Vagina (tissue), 2 donors: ENCODE results near the gene CCM2. TPM values are rescaled to one million over a fixed set of nuclear protein-coding genes. Genes with fewer than 3 reads are reported as not detected.

ENCODE experiments used
- DNase-seq, 2 donors: peaks; one replicate each; pipeline ENCODE4 v3.0.0-alpha.2; 2017; ENCODE audit errors: extremely low spot score in 2 of 2
- H3K27ac ChIP-seq: fragments of 200-600 bp; sonication (generic); one replicate; pipeline ENCODE4 v1.5.1; 2019
- H3K27me3 ChIP-seq: fragments of 200-600 bp; sonication (generic); one replicate; pipeline ENCODE4 v1.5.1; 2019
- H3K36me3 ChIP-seq, 2 donors: fragments of 200-600 bp; sonication (generic); one replicate each; pipeline ENCODE4 v1.5.1; 2017 to 2019
- H3K4me1 ChIP-seq: fragments of 200-600 bp; sonication (generic); one replicate; pipeline ENCODE4 v1.5.1; 2019
- H3K4me3 ChIP-seq, 2 donors: fragments of 200-600 bp; sonication (generic); 1 replicate in 1 of 2; 2 replicates in 1 of 2; pipeline ENCODE4 v1.5.1; 2016 to 2019
- H3K9me3 ChIP-seq: fragments of 200-600 bp; sonication (generic); one replicate; pipeline ENCODE4 v1.5.1; 2019
- POLR2A ChIP-seq, 2 donors: fragments of 450-650 bp; IDR thresholded peaks; one replicate each; pipeline ENCODE4 v1.6.1; 2017; ENCODE audit warnings: antibody characterized with exemption in 2 of 2, mild to moderate bottlenecking in 2 of 2, moderate library complexity in 2 of 2
- POLR2AphosphoS5 ChIP-seq, 2 donors: sonication (generic); formaldehyde crosslinking; IDR thresholded peaks; one replicate each; pipeline ENCODE4 v1.9.0; 2017; ENCODE audit warnings: antibody characterized with exemption in 2 of 2, mild to moderate bottlenecking in 2 of 2, low read depth in 1 of 2; ENCODE audit not compliant: insufficient read depth in 1 of 2
- intact Hi-C: fragments of 100-400 bp; cut with DNase I; formaldehyde crosslinking; loops from one replicate; pipeline ENCODE4 v1.15.1; 2023
- total RNA-seq: library from RNA; depleted of rRNA; stranded (reverse); fragments of >200 nt; gene quantifications from one replicate; pipeline ENCODE4 v1.2.3, GENCODE V29; 2016
- TF ChIP-seq, protein P1 (sequence below), 3 experiments: fragments of 450-650 bp in 2 of 3; fragments of 200-600 bp in 1 of 3; sonication (generic) in 1 of 3; IDR thresholded peaks; one replicate each; pipeline ENCODE4 v1.5.1; 2017 to 2019; ENCODE audit warnings: antibody characterized with exemption in 3 of 3, mild to moderate bottlenecking in 2 of 3, moderate library complexity in 2 of 3

CCM2 gene
- total RNA-seq, 1 donor from 2014 or later: 44.2 TPM

DNA sequence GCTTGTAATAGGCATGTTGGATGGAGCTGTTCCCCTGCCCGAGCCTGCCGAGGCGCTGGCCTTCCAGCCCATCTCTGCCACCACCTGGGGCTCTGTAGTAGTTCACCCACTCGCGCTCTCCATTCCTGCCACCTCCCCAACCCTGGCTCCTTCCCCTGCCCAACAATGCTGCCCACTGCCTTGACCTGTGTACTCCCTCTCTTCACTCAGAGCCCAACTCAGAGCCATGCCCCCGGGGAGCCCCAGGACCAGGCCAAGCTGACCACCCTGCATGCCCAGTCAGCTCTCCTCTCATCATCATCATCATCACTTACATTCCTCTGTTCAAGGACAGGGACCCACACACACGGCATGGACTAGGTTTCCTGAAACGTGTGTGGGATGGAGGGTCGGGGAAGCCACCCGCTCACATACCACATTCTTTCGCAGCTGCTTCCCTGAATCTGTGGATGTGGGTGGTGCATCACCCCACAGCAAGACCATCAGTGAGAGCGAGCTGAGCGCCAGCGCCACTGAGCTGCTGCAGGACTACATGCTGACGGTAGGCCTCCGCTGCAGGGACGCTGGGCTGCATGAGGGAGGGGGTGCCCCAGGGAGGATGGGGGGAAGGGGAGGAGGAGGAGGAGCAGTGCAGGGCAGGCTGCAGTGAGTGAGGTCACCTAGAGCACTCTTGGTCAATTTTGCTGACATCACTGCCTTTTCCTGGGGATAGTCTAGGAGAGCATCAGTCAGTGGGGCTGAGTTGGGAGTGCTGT lies 73.2 kb downstream of the CCM2 start:
- no peaks in the 10 kb centered on the region for H3K4me1 ChIP-seq
- H3K4me3 ChIP-seq: no peak overlapping the region
- intact Hi-C loops: no loop called here
- no peaks in the 10 kb centered on the region for H3K27me3 ChIP-seq
- peaks cover 0 to 78% of the 10 kb centered on the region in 2 donors for H3K36me3 ChIP-seq
- H3K9me3 ChIP-seq: no peaks in the 10 kb centered on the region
- no peak overlapping the region for H3K27ac ChIP-seq
- no peak for DNase-seq
- TF ChIP-seq POLR2AphosphoS5 (IDR thresholded peaks at IDR 0.05; ENCODE audit: insufficient read depth in 1 of 2, low read depth in 1 of 2) (no peak), POLR2A (IDR thresholded peaks at IDR 0.05) (no peak)

DNA sequence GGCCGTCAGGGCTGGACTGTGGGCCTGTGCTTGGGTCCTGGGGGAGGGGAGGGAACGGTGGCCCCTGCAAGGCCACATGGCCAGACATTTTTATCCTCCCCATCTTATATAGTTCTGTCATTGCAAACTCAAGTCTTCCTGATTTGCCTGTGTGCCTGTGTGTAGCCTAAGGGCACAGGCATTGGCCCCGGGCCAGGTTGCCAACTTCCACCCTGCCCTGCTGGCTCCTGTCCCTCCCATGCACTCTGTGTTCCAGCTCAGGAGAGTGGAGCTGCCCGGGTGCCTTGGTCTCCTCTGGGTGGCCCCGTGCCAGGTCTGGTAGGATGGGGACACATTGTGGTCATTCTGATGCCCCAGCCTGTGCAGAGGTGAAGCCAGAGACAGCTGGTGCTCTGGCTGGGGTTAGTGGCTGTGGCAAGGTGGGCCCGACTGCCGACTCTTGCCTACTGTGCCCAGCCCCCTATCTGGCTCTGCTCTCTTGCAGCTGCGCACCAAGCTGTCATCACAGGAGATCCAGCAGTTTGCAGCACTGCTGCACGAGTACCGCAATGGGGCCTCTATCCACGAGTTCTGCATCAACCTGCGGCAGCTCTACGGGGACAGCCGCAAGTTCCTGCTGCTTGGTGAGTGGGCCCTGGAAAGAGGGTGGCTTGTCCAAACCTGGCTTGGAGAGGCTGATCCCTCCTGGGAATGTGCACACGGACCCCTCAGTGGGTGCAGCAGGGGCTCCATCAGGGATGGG lies 74.0 kb downstream of the CCM2 start:
- intact Hi-C loops: no loop called here
- no peak overlapping the region for H3K27ac ChIP-seq
- DNase-seq: no peak

DNA sequence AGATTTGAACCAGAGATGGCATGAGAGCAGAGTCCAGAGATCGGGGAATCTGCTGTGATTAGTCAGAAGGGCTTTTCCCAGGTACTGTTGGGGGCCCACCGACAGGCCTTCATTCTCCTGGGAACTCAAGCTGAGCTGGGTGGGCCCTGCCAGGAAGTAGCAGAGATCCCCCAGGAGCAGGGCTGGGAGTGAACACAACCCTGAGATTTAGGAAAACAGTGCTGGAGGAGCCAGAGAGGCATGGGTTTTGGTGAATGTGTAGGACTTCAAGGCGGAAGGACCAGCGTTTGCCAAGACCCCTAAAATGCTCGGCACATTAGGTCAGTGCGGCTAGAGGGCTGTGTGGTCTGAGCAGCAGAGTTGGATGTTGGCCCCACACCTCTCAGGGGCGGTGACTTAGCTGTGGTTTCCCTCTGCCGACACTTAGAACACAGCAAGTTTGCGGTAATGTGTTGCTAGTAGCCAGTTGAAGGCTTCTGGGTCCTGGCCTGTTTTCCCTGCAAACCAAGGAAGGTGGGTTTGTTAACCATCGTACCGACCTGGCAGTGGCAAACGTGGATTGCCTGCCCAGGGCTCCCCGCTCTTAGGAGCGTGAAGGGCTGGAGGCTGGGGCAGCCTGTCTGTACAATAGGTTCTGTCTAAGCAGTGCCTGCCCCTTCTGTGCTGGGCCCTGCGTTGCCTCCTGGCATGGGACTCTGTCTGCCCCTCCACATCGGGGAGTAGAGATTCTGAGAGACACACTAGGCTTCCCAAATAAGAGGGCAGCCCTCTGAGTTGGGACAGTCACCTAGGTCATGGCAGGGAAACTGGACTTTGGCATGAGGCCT lies 74.7 kb downstream of the CCM2 start:
- no peak for TF ChIP-seq POLR2AphosphoS5 (IDR thresholded peaks at IDR 0.05; ENCODE audit: insufficient read depth in 1 of 2, low read depth in 1 of 2)
- TF ChIP-seq, protein P1, sequence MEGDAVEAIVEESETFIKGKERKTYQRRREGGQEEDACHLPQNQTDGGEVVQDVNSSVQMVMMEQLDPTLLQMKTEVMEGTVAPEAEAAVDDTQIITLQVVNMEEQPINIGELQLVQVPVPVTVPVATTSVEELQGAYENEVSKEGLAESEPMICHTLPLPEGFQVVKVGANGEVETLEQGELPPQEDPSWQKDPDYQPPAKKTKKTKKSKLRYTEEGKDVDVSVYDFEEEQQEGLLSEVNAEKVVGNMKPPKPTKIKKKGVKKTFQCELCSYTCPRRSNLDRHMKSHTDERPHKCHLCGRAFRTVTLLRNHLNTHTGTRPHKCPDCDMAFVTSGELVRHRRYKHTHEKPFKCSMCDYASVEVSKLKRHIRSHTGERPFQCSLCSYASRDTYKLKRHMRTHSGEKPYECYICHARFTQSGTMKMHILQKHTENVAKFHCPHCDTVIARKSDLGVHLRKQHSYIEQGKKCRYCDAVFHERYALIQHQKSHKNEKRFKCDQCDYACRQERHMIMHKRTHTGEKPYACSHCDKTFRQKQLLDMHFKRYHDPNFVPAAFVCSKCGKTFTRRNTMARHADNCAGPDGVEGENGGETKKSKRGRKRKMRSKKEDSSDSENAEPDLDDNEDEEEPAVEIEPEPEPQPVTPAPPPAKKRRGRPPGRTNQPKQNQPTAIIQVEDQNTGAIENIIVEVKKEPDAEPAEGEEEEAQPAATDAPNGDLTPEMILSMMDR (IDR thresholded peaks at IDR 0.05): no peak
- TF ChIP-seq POLR2A (IDR thresholded peaks at IDR 0.05): no peak
- no peak overlapping the region for H3K4me3 ChIP-seq
- no peaks in the 10 kb centered on the region for H3K9me3 ChIP-seq
- no peaks in the 10 kb centered on the region for H3K4me1 ChIP-seq
- H3K36me3 ChIP-seq: peaks cover 0 to 64% of the 10 kb centered on the region in 2 donors
- no peak for DNase-seq
- intact Hi-C loops: no loop called here
- H3K27ac ChIP-seq: no peak overlapping the region
- no peaks in the 10 kb centered on the region for H3K27me3 ChIP-seq

More for the DNA sequence above, 74.0 kb downstream of the CCM2 start:
- TF ChIP-seq POLR2AphosphoS5 (IDR thresholded peaks at IDR 0.05; ENCODE audit: insufficient read depth in 1 of 2, low read depth in 1 of 2) (no peak), POLR2A (IDR thresholded peaks at IDR 0.05) (no peak)
- TF ChIP-seq, protein P1 (IDR thresholded peaks at IDR 0.05): no peak
- Histone ChIP-seq H3K36me3 (peaks cover 0 to 71% of the 10 kb centered on the region in 2 donors), H3K4me3 (no peak overlapping the region), H3K4me1 (no peaks in the 10 kb centered on the region), H3K9me3 (no peaks in the 10 kb centered on the region), H3K27me3 (no peaks in the 10 kb centered on the region)

DNA sequence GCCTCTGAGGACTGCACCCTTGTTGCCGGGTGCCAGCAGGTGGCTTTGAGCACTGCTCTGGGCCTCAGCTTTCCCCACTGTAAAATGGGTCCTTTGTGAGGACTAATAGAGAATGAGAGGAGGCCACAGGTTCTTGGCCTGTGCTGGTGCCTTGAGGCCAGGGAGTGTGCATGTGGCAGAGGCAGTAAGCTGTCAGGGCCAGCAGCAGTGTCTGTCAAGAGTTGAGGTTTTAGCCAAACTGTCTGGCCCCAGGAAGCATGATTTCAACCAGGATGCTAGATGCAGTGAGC lies 75.3 kb downstream of the CCM2 start:
- H3K4me1 ChIP-seq: no peaks in the 10 kb centered on the region
- intact Hi-C loops: no loop called here

More for the DNA sequence above, 75.3 kb downstream of the CCM2 start:
- peaks cover 0 to 58% of the 10 kb centered on the region in 2 donors for H3K36me3 ChIP-seq
- H3K27me3 ChIP-seq: no peaks in the 10 kb centered on the region
- no peak overlapping the region for H3K4me3 ChIP-seq
- H3K27ac ChIP-seq: no peak overlapping the region
- DNase-seq: no peak
- TF ChIP-seq, protein P1 (IDR thresholded peaks at IDR 0.05): no peak
- no peak for TF ChIP-seq POLR2AphosphoS5 (IDR thresholded peaks at IDR 0.05; ENCODE audit: insufficient read depth in 1 of 2, low read depth in 1 of 2)
- no peak for TF ChIP-seq POLR2A (IDR thresholded peaks at IDR 0.05)
- no peaks in the 10 kb centered on the region for H3K9me3 ChIP-seq
